Trophoblast cell (in vitro differentiated cells and primary cell): ENCODE measurements around the gene SLC22A15.

Source experiments
- DNase-seq, 2 donors: peaks; one replicate each; pipeline ENCODE4 v3.0.0-alpha.2; 2016
- H2AFZ ChIP-seq: 2 replicates; pipeline ENCODE4 v1.6.1; 2013; ENCODE audit warnings: low read length, moderate library complexity, mild to moderate bottlenecking; ENCODE audit not compliant: insufficient read depth, poor library complexity
- H2AK5ac ChIP-seq: 2 replicates; pipeline ENCODE4 v1.6.1; 2013; ENCODE audit warnings: mild to moderate bottlenecking, low read length
- H2BK120ac ChIP-seq: 2 replicates; pipeline ENCODE4 v1.6.1; 2013; ENCODE audit warnings: low read length, mild to moderate bottlenecking, moderate library complexity; ENCODE audit not compliant: insufficient read depth, poor library complexity
- H2BK12ac ChIP-seq: 2 replicates; pipeline ENCODE4 v1.6.1; 2013; ENCODE audit warnings: mild to moderate bottlenecking, low read length, moderate library complexity
- H2BK5ac ChIP-seq: 2 replicates; pipeline ENCODE4 v1.6.1; 2013; ENCODE audit warnings: low read length, low read depth, moderate library complexity, mild to moderate bottlenecking; ENCODE audit not compliant: poor library complexity
- H3K14ac ChIP-seq: 2 replicates; pipeline ENCODE4 v1.6.1; 2013; ENCODE audit warnings: mild to moderate bottlenecking, low read length
- H3K18ac ChIP-seq: 2 replicates; pipeline ENCODE4 v1.6.1; 2013; ENCODE audit warnings: mild to moderate bottlenecking, low read length
- H3K23ac ChIP-seq: 2 replicates; pipeline ENCODE4 v1.6.1; 2013; ENCODE audit warnings: low read length
- H3K27ac ChIP-seq: 2 replicates; pipeline ENCODE4 v1.5.1; 2013; ENCODE audit warnings: low read depth, mild to moderate bottlenecking, inconsistent platforms, low read length, moderate library complexity
- H3K27me3 ChIP-seq: 2 replicates; pipeline ENCODE4 v1.6.1; 2013; ENCODE audit warnings: inconsistent platforms, mild to moderate bottlenecking, low read length, moderate library complexity; ENCODE audit not compliant: insufficient read depth
- H3K36me3 ChIP-seq, 2 experiments: 1 replicate in 1 of 2; 2 replicates in 1 of 2; pipeline ENCODE4 v1.6.1; 2013; ENCODE audit warnings: low read length in 2 of 2, mild to moderate bottlenecking in 2 of 2, moderate library complexity in 1 of 2; ENCODE audit not compliant: insufficient read depth in 2 of 2, control insufficient read depth in 1 of 2
- H3K4ac ChIP-seq: 2 replicates; pipeline ENCODE4 v1.6.1; 2013; ENCODE audit warnings: low read depth, mild to moderate bottlenecking, low read length, moderate library complexity
- H3K4me1 ChIP-seq, 2 experiments: 1 replicate in 1 of 2; 2 replicates in 1 of 2; pipeline ENCODE4 v1.6.1; 2013; ENCODE audit warnings: low read length in 2 of 2, mild to moderate bottlenecking in 2 of 2, moderate library complexity in 1 of 2; ENCODE audit not compliant: insufficient read depth in 2 of 2, control insufficient read depth in 1 of 2
- H3K4me2 ChIP-seq: 2 replicates; pipeline ENCODE4 v1.6.1; 2013; ENCODE audit warnings: inconsistent platforms, mild to moderate bottlenecking, low read length, moderate library complexity
- H3K4me3 ChIP-seq: 2 replicates; pipeline ENCODE4 v1.5.1; 2013; ENCODE audit warnings: mild to moderate bottlenecking, low read depth, low read length, inconsistent platforms
- H3K79me1 ChIP-seq: one replicate; pipeline ENCODE4 v1.6.1; 2013; ENCODE audit warnings: low read length
- H3K79me2 ChIP-seq: 2 replicates; pipeline ENCODE4 v1.6.1; 2013; ENCODE audit warnings: low read length, mild to moderate bottlenecking; ENCODE audit not compliant: control insufficient read depth, insufficient read depth, poor library complexity
- H3K9ac ChIP-seq: 2 replicates; pipeline ENCODE4 v1.6.1; 2013; ENCODE audit warnings: mild to moderate bottlenecking, low read length
- H3K9me3 ChIP-seq: 2 replicates; pipeline ENCODE4 v1.6.1; 2013; ENCODE audit warnings: low read depth, mild to moderate bottlenecking, control low read depth, inconsistent platforms, low read length; ENCODE audit not compliant: insufficient read depth
- H4K12ac ChIP-seq: 2 replicates; pipeline ENCODE4 v1.6.1; 2013; ENCODE audit warnings: low read depth, mild to moderate bottlenecking, low read length, moderate library complexity
- H4K8ac ChIP-seq: 2 replicates; pipeline ENCODE4 v1.6.1; 2013; ENCODE audit warnings: low read depth, mild to moderate bottlenecking, low read length, moderate library complexity
- H4K91ac ChIP-seq: one replicate; pipeline ENCODE4 v1.6.1; 2013; ENCODE audit warnings: low read depth, mild to moderate bottlenecking, low read length, moderate library complexity
- WGBS: extraction: QIAGEN DNeasy Blood & Tissue Kit; methylation state at CpG from one replicate; pipeline ENCODE4 v1.1.7; 2013; ENCODE audit warnings: missing lambda C conversion rate; ENCODE audit not compliant: insufficient read length, insufficient coverage; ENCODE audit errors: extremely low coverage; 5-methylcytosine and 5-hydroxymethylcytosine counted together

The SLC22A15 gene

GRCh38 chr1:116031302-116031835 lies 55.1 kb downstream of the SLC22A15 start:
- H2BK12ac ChIP-seq = no peak overlapping the region
- H4K91ac ChIP-seq = no peak overlapping the region
- H2BK120ac ChIP-seq = no peak overlapping the region
- no peak overlapping the region for H3K23ac ChIP-seq
- no peak overlapping the region for H3K4ac ChIP-seq
- no CpG with 5 or more reads among the region's 13 CpGs for WGBS
- H2AK5ac ChIP-seq = no peak overlapping the region
- H2AFZ ChIP-seq = no peak overlapping the region
- H4K8ac ChIP-seq = no peak overlapping the region
- H3K79me1 ChIP-seq = no peaks in the 10 kb centered on the region
- H3K14ac ChIP-seq = no peak overlapping the region
- no peak overlapping the region for H3K27ac ChIP-seq
- H3K36me3 ChIP-seq = no peaks in the 10 kb centered on the region
- no peak for DNase-seq
- no peak overlapping the region for H3K9ac ChIP-seq
- no peak overlapping the region for H3K4me3 ChIP-seq
- no peak overlapping the region for H4K12ac ChIP-seq
- H3K4me1 ChIP-seq = no peaks in the 10 kb centered on the region
- no peaks in the 10 kb centered on the region for H3K79me2 ChIP-seq
- H3K18ac ChIP-seq = no peak overlapping the region
- no peak overlapping the region for H3K4me2 ChIP-seq
- H2BK5ac ChIP-seq = no peak overlapping the region
- no peaks in the 10 kb centered on the region for H3K27me3 ChIP-seq
- H3K9me3 ChIP-seq = no peaks in the 10 kb centered on the region

GRCh38 chr1:116033322-116033721 lies 57.0 kb downstream of the SLC22A15 start:
- no peak for DNase-seq
- no peak overlapping the region for H3K9ac ChIP-seq
- H3K27me3 ChIP-seq = no peaks in the 10 kb centered on the region
- no peak overlapping the region for H3K18ac ChIP-seq
- no peaks in the 10 kb centered on the region for H3K4me1 ChIP-seq
- H3K23ac ChIP-seq = no peak overlapping the region
- no peak overlapping the region for H3K4me2 ChIP-seq
- no peaks in the 10 kb centered on the region for H3K9me3 ChIP-seq
- H2BK12ac ChIP-seq = no peak overlapping the region
- H2BK120ac ChIP-seq = no peak overlapping the region
- H3K79me1 ChIP-seq = no peaks in the 10 kb centered on the region
- H4K8ac ChIP-seq = no peak overlapping the region
- no peak overlapping the region for H3K27ac ChIP-seq
- no peak overlapping the region for H4K91ac ChIP-seq
- WGBS = no CpG with 5 or more reads among the region's 3 CpGs
- H4K12ac ChIP-seq = no peak overlapping the region
- H2AFZ ChIP-seq = no peak overlapping the region
- H3K4me3 ChIP-seq = no peak overlapping the region
- no peak overlapping the region for H2BK5ac ChIP-seq
- no peaks in the 10 kb centered on the region for H3K36me3 ChIP-seq
- H3K4ac ChIP-seq = no peak overlapping the region
- H3K79me2 ChIP-seq = no peaks in the 10 kb centered on the region
- H3K14ac ChIP-seq = no peak overlapping the region
- H2AK5ac ChIP-seq = no peak overlapping the region

DNA sequence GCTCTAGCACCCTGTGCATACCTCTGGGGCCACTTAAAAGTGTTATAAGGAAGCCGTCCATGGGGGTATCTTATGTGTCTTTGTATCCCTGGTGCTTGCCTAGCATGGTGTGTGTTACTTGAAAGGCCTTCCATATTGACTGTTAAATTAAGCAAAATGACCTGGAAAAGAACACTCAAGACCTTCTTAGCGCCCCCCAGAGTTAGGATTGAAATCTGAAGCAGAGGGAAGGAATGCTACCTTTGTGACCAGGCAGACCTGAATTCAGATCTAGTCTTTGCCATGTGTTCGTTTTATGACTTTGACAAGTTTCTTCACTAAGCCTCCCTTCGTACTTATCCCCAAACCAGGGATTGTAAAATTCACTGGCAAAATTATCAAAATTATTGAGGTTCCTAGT lies 59.9 kb downstream of the SLC22A15 start:
- H3K79me2 ChIP-seq = no peaks in the 10 kb centered on the region
- H2BK120ac ChIP-seq = no peak overlapping the region
- no peak overlapping the region for H4K8ac ChIP-seq
- H3K4me1 ChIP-seq = no peaks in the 10 kb centered on the region
- no peak overlapping the region for H3K27ac ChIP-seq
- no peaks in the 10 kb centered on the region for H3K27me3 ChIP-seq
- no peak overlapping the region for H3K23ac ChIP-seq
- no peaks in the 10 kb centered on the region for H3K79me1 ChIP-seq
- H3K14ac ChIP-seq = no peak overlapping the region
- no peak overlapping the region for H2AK5ac ChIP-seq
- no peak overlapping the region for H2AFZ ChIP-seq
- no peak overlapping the region for H3K9ac ChIP-seq
- no peak overlapping the region for H3K4me2 ChIP-seq
- H3K4me3 ChIP-seq = no peak overlapping the region
- no peak for DNase-seq
- no peak overlapping the region for H2BK5ac ChIP-seq
- H3K4ac ChIP-seq = no peak overlapping the region
- no peak overlapping the region for H4K12ac ChIP-seq
- no peak overlapping the region for H2BK12ac ChIP-seq
- no peak overlapping the region for H3K18ac ChIP-seq
- H4K91ac ChIP-seq = no peak overlapping the region
- WGBS = no CpG with 5 or more reads among the region's 4 CpGs
- H3K9me3 ChIP-seq = no peaks in the 10 kb centered on the region
- no peaks in the 10 kb centered on the region for H3K36me3 ChIP-seq

DNA sequence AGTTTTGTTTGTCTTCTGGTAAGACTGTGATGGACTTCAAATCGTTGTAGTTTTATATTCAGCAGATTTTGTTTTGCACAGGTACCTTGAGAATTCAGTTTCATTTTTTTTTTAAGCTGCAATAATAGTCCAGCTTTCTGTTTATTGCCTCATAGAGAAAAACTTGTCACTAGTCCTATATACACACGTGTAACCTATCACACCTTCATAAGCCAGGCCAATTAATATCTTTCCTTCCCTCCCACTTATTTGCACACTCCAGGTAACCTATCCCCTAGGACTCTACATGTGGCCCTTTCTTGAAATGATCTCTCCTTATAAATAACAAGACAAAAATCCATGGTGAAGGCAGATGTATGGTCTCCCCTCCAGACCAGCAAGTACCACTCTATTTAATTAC lies 62.4 kb downstream of the SLC22A15 start:
- no peak overlapping the region for H2BK12ac ChIP-seq
- H3K4me2 ChIP-seq = no peak overlapping the region
- H4K12ac ChIP-seq = no peak overlapping the region
- no peak overlapping the region for H2AFZ ChIP-seq
- no peak overlapping the region for H3K23ac ChIP-seq
- no peaks in the 10 kb centered on the region for H3K27me3 ChIP-seq
- H3K18ac ChIP-seq = no peak overlapping the region
- no peaks in the 10 kb centered on the region for H3K4me1 ChIP-seq
- H3K9me3 ChIP-seq = no peaks in the 10 kb centered on the region
- no peak overlapping the region for H3K9ac ChIP-seq
- no peaks in the 10 kb centered on the region for H3K79me2 ChIP-seq
- no peak overlapping the region for H4K91ac ChIP-seq
- H3K4me3 ChIP-seq = no peak overlapping the region
- no peaks in the 10 kb centered on the region for H3K79me1 ChIP-seq
- H3K4ac ChIP-seq = no peak overlapping the region
- H3K14ac ChIP-seq = no peak overlapping the region
- H4K8ac ChIP-seq = no peak overlapping the region
- DNase-seq = no peak
- H2AK5ac ChIP-seq = no peak overlapping the region
- H3K36me3 ChIP-seq = no peaks in the 10 kb centered on the region
- no peak overlapping the region for H2BK5ac ChIP-seq
- H3K27ac ChIP-seq = no peak overlapping the region
- no CpG with 5 or more reads among the region's 2 CpGs for WGBS
- H2BK120ac ChIP-seq = no peak overlapping the region
